ENCODE measurements around the gene UBAP1L. TPM values are rescaled to one million over a fixed set of nuclear protein-coding genes. Genes with fewer than 3 reads are reported as not detected.

UBAP1L gene
- total RNA-seq (2014; rRNA removed; shearing (Covaris generic)) = 0.93 and 0.98 TPM in 2 replicates

GRCh38 chr15:65115086-65115485 lies at the start of gene UBAP1L:
Gene UBAP1L, minus strand, starts transcription at chr15:65115200. Its CDS starts 8,985 bp downstream, at chr15:65106215.

GRCh38 chr15:65133548-65134200 lies 18.7 kb upstream of the UBAP1L start, which contains the start of gene PDCD7:
Gene PDCD7, minus strand, starts transcription at chr15:65133808. Its CDS starts 27 bp downstream, at chr15:65133781.

GRCh38 chr15:65076486-65077290 lies 38.3 kb downstream of the UBAP1L start, which contains the start of gene KBTBD13:
Gene KBTBD13, plus strand, starts transcription at chr15:65076746. Its CDS starts 70 bp downstream, at chr15:65076816.

GRCh38 chr15:65067645-65068402 lies 47.2 kb downstream of the UBAP1L start, which contains the start of gene RASL12:
Gene RASL12, minus strand, starts transcription at chr15:65067991. Its CDS starts 156 bp downstream, at chr15:65067835.

GRCh38 chr15:65044724-65045481 lies 70.1 kb downstream of the UBAP1L start, which contains the start of gene SLC51B:
Gene SLC51B, plus strand, starts transcription at chr15:65045387. Its CDS starts 4,618 bp downstream, at chr15:65050005.

Small RNAs within 50 kb of the gene (small RNA-seq; reads per million reads assigned to genes)
- gene AC013553.1 = not detected

Other genes with a start within 250 kb of the UBAP1L start
- 1.8 and 2.2 TPM in 2 replicates for gene ANKDD1A, start 203.3 kb downstream of the UBAP1L start, total RNA-seq (2014; rRNA removed; shearing (Covaris generic))
- gene SPG21, start 125.3 kb downstream of the UBAP1L start, total RNA-seq (2014; rRNA removed; shearing (Covaris generic)) = 44.2 and 48.8 TPM in 2 replicates
- 21.9 and 77.4 TPM in 2 replicates for gene MTFMT, start 85.6 kb downstream of the UBAP1L start, total RNA-seq (2014; rRNA removed; shearing (Covaris generic))
- gene SLC51B, start 69.8 kb downstream of the UBAP1L start, total RNA-seq (2014; rRNA removed; shearing (Covaris generic)) = not detected in 2 replicates
- 0.29 and 0.60 TPM in 2 replicates for gene RASL12, start 47.2 kb downstream of the UBAP1L start, total RNA-seq (2014; rRNA removed; shearing (Covaris generic))
- not detected in 2 replicates for gene KBTBD13, start 38.5 kb downstream of the UBAP1L start, total RNA-seq (2014; rRNA removed; shearing (Covaris generic))
- 22.2 and 25.5 TPM in 2 replicates for gene PDCD7, start 18.6 kb upstream of the UBAP1L start, total RNA-seq (2014; rRNA removed; shearing (Covaris generic))
- gene CLPX, start 70.1 kb upstream of the UBAP1L start, total RNA-seq (2014; rRNA removed; shearing (Covaris generic)) = 26.7 and 40.7 TPM in 2 replicates
- not detected in 2 replicates for gene CILP, start 96.3 kb upstream of the UBAP1L start, total RNA-seq (2014; rRNA removed; shearing (Covaris generic))
- gene PARP16, start 171.7 kb upstream of the UBAP1L start, total RNA-seq (2014; rRNA removed; shearing (Covaris generic)) = 7.2 and 9.1 TPM in 2 replicates
- not detected in 2 replicates for gene RNU5A-1, start 180.9 kb upstream of the UBAP1L start, total RNA-seq (2014; rRNA removed; shearing (Covaris generic))
- not detected in 2 replicates for gene RNU5B-1, start 189.5 kb upstream of the UBAP1L start, total RNA-seq (2014; rRNA removed; shearing (Covaris generic))